Esophagus squamous epithelium (tissue), 4 donors: Measurements from ENCODE around the gene APP.

ENCODE experiments used
- CTCF ChIP-seq, 6 experiments: fragments of 450-650 bp in 4 of 6; fragments of 200-600 bp in 2 of 6; sonication (generic) in 2 of 6; IDR thresholded peaks; one replicate each; pipeline ENCODE4 v1.5.1; 2016 to 2019; ENCODE audit warnings: antibody characterized with exemption in 6 of 6, mild to moderate bottlenecking in 4 of 6, moderate library complexity in 4 of 6
- POLR2A ChIP-seq, 4 donors: fragments of 450-650 bp; IDR thresholded peaks; one replicate each; pipeline ENCODE4 v1.6.1; 2017; ENCODE audit warnings: antibody characterized with exemption in 4 of 4, mild to moderate bottlenecking in 4 of 4, moderate library complexity in 3 of 4

- TF ChIP-seq CTCF (IDR thresholded peaks at IDR 0.05) (no peak), POLR2A (IDR thresholded peaks at IDR 0.05) (no peak)
Observed at GRCh38 chr21:26185021-26185420, 14.5 kb upstream of the APP start.
